DND-41 (cell line): ENCODE results near the gene GTSE1.
"Not testable (repeated sequence)": the region's sequence is repeated elsewhere in the genome, so short reads cannot be mapped to it uniquely, and the experiment has no call there.

ENCODE experiments used
- ATAC-seq: fragments of 200-7000 bp; cut with Tn5 transposase; 3 replicates; pipeline ENCODE4 v1.9.1; 2021; ENCODE audit warnings: low read depth; ENCODE audit not compliant: insufficient read depth
- DNase-seq: peaks from one replicate; pipeline ENCODE4 v3.0.0-alpha.2; 2020
- H2AFZ ChIP-seq: 2 replicates; pipeline ENCODE4 v1.6.0; 2012; ENCODE audit warnings: low read depth, low read length
- H3K27ac ChIP-seq: 2 replicates; pipeline ENCODE4 v1.5.1; 2012; ENCODE audit warnings: low read length, inconsistent platforms
- H3K27me3 ChIP-seq: fragments of 200-600 bp; sonication (generic); 2 replicates; pipeline ENCODE4 v1.6.0; 2012; ENCODE audit warnings: low read length, mild to moderate bottlenecking, inconsistent platforms; ENCODE audit not compliant: insufficient read depth, poor library complexity
- H3K36me3 ChIP-seq: 2 replicates; pipeline ENCODE4 v1.5.1; 2012; ENCODE audit warnings: low read length, inconsistent platforms; ENCODE audit not compliant: insufficient read depth
- H3K4me1 ChIP-seq: 2 replicates; pipeline ENCODE4 v1.5.1; 2012; ENCODE audit warnings: mild to moderate bottlenecking, low read length; ENCODE audit not compliant: insufficient read depth
- H3K4me2 ChIP-seq: 2 replicates; pipeline ENCODE4 v1.6.0; 2012; ENCODE audit warnings: mild to moderate bottlenecking, moderate library complexity, low read length, inconsistent platforms; ENCODE audit not compliant: insufficient read depth
- H3K4me3 ChIP-seq, 2 experiments: fragments of 200-600 bp in 1 of 2; shearing (Covaris generic) in 1 of 2; 2 replicates each; pipeline ENCODE4 v1.5.1; 2012 to 2016; ENCODE audit warnings: inconsistent platforms in 2 of 2, low read length in 2 of 2, mild to moderate bottlenecking in 2 of 2, low read depth in 1 of 2, moderate library complexity in 1 of 2
- H3K79me2 ChIP-seq: 2 replicates; pipeline ENCODE4 v1.6.0; 2012; ENCODE audit warnings: low read length, inconsistent platforms; ENCODE audit not compliant: insufficient read depth
- H3K9ac ChIP-seq: 2 replicates; pipeline ENCODE4 v1.6.0; 2012; ENCODE audit warnings: low read depth, mild to moderate bottlenecking, inconsistent platforms, low read length, moderate library complexity
- H3K9me3 ChIP-seq: 2 replicates; pipeline ENCODE4 v1.5.1; 2012; ENCODE audit warnings: low read length, moderate library complexity, mild to moderate bottlenecking, inconsistent platforms; ENCODE audit not compliant: insufficient read depth, severe bottlenecking
- H4K20me1 ChIP-seq: 2 replicates; pipeline ENCODE4 v1.6.0; 2012; ENCODE audit warnings: low read length; ENCODE audit not compliant: insufficient read depth
- CTCF ChIP-seq: IDR thresholded peaks from 2 replicates; pipeline ENCODE4 v1.5.1; 2012; ENCODE audit warnings: borderline replicate concordance, low read length, moderate library complexity, mild to moderate bottlenecking; ENCODE audit not compliant: poor library complexity, severe bottlenecking; ENCODE audit errors: extremely low read depth
- EZH2 ChIP-seq: IDR thresholded peaks from 3 replicates; pipeline ENCODE4 v1.6.1; 2012; ENCODE audit warnings: borderline replicate concordance, low read depth, mild to moderate bottlenecking, moderate library complexity, low read length, inconsistent platforms; ENCODE audit not compliant: severe bottlenecking

Gene GTSE1

GRCh38 chr22:46312056-46312455 is 15.4 kb downstream of the GTSE1 start:
- ATAC-seq (no peak), DNase-seq (no peak)
- Histone ChIP-seq H3K79me2 (peaks cover 87% of the 10 kb centered on the region), H3K4me3 (no peak overlapping the region), H4K20me1 (peaks cover 46% of the 10 kb centered on the region), H3K4me1 (peaks cover 4% of the 10 kb centered on the region; the same call in 1 of the 2 replicates), H3K36me3 (peaks cover 96% of the 10 kb centered on the region), H3K27me3 (no peaks in the 10 kb centered on the region), H3K27ac (no peak overlapping the region), H3K4me2 (no peak overlapping the region), H3K9me3 (no peaks in the 10 kb centered on the region), H2AFZ (no peak overlapping the region), H3K9ac (no peak overlapping the region)
- TF ChIP-seq EZH2, result no peak
- no peak for TF ChIP-seq CTCF

GRCh38 chr22:46312848-46313247 is 16.2 kb downstream of the GTSE1 start:
- Histone ChIP-seq H3K36me3 (peaks cover 96% of the 10 kb centered on the region), H4K20me1 (peaks cover 49% of the 10 kb centered on the region), H3K79me2 (peaks cover 87% of the 10 kb centered on the region)
- not testable (repeated sequence) for H3K4me1 ChIP-seq, H2AFZ ChIP-seq, DNase-seq, H3K27me3 ChIP-seq, H3K4me3 ChIP-seq, H3K9me3 ChIP-seq, H3K27ac ChIP-seq, H3K4me2 ChIP-seq, H3K9ac ChIP-seq, ATAC-seq

- no peak overlapping the region for H2AFZ ChIP-seq
- peaks cover 95% of the 10 kb centered on the region for H3K36me3 ChIP-seq
- H3K4me3 ChIP-seq, result no peak overlapping the region
- TF ChIP-seq EZH2, result no peak
- no peak for TF ChIP-seq CTCF
- no peak overlapping the region for H3K9ac ChIP-seq
- H3K79me2 ChIP-seq, result peaks cover 86% of the 10 kb centered on the region
- H3K27ac ChIP-seq, result no peak overlapping the region
- peaks cover 47% of the 10 kb centered on the region for H4K20me1 ChIP-seq
- no peak overlapping the region for H3K4me2 ChIP-seq
- ATAC-seq (no peak), DNase-seq (no peak)
- no peaks in the 10 kb centered on the region for H3K4me1 ChIP-seq
- no peaks in the 10 kb centered on the region for H3K27me3 ChIP-seq
- no peaks in the 10 kb centered on the region for H3K9me3 ChIP-seq
Observed at GRCh38 chr22:46315976-46316375, 19.3 kb downstream of the GTSE1 start.

GRCh38 chr22:46317646-46318045 is 21.0 kb downstream of the GTSE1 start:
- TF ChIP-seq CTCF, result no peak
- TF ChIP-seq EZH2, result no peak
- no peak overlapping the region for H3K4me3 ChIP-seq
- H3K79me2 ChIP-seq, result peaks cover 82% of the 10 kb centered on the region
- H3K36me3 ChIP-seq, result peaks cover 92% of the 10 kb centered on the region
- no peak for DNase-seq
- no peak overlapping the region for H3K27ac ChIP-seq
- H3K27me3 ChIP-seq, result no peaks in the 10 kb centered on the region
- H4K20me1 ChIP-seq, result peaks cover 55% of the 10 kb centered on the region
- H3K9me3 ChIP-seq, result no peaks in the 10 kb centered on the region
- H3K9ac ChIP-seq, result no peak overlapping the region
- H2AFZ ChIP-seq, result no peak overlapping the region
- H3K4me1 ChIP-seq, result no peaks in the 10 kb centered on the region
- H3K4me2 ChIP-seq, result no peak overlapping the region
- ATAC-seq, result no peak
